CD4-positive, alpha-beta T cell treated with Interleukin-15 for 1 hour (primary cell): ENCODE measurements around the gene FAM13B.
A peak's percentile ranks its signal among the peaks of the same experiment; 100 is the strongest.

Source experiments
- DNase-seq: peaks from one replicate; pipeline ENCODE4 v3.0.0-alpha.2; 2020

Gene FAM13B

DNA sequence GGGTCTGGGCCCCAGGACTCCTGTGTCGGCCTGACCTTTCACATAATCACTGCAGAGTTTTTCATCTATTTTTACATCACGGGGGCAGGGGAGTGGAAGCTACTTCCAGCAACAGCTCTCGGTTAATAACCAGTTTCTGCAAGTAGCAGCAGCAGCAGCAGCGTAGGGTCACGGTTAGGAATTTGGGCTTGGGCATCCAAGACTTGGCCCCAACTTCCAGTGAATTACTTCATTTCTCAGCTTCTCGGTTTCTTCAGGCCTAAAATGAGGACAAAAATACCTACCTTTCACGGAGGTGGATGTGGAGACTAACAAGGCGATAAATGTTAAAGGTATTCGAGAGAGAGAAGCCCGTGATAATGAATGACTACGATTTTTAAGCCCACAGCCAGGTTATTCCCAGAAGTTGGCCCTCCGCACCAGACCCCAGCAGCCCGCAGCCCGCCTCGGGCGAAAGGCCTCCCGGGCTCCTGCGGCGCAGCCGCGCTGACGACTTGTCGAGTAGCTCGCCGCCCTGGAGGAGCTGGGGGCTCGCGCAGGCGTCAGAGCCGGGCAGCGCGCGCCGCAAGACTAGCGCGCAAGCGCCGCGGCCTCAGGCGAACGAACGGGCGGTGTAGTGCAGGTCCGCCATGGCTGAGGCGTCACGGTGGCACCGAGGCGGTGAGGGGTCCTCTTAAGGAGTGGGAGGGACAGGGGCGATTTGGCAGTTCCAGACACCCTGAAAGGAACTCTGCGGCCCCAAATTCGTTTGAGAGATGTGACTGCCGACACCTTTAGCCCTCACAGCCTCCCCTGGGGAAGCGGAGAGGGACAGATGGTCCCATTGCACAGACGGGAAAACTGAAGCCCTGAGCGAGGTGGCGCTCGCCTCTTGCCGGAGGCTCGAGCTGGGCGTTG is 143.8 kb downstream of the FAM13B start, which contains the start of gene PKD2L2:
TSS of gene PKD2L2 (plus strand) at position 595 of the 897 bp plus-strand sequence. CDS start at position 630, 35 bp downstream.
- DNase-seq, result peak; percentile 91

DNA sequence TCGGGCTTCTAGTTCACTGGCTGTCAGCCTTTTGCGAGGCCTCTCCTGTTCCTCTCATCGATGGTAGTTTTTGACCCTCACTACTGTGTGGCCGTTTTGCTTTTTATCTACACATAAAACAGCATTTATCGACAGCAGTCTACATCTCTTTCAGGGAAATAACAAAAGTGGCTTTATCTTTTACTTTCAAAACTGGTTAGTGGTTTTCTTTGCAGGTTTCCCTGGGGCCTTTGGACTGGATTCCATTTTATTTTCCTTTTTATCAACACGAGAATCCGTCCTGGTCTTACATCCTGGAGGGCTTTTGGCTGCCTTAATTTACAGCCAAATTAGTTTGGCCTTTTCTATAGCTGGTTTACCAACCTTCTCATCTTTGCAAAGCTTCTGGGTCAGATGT is 144.4 kb downstream of the FAM13B start:
- DNase-seq, result no peak
